Measurements from ENCODE around the gene JKAMP. TPM values are rescaled to one million over a fixed set of nuclear protein-coding genes. Genes with fewer than 3 reads are reported as not detected.

JKAMP gene
- total RNA-seq, 2 donors from 2014 or later, result 42.5 to 57.2 TPM

GRCh38 chr14:59534361-59534987 lies 50.2 kb downstream of the JKAMP start:
- no peak for DNase-seq
- H3K27ac Mint-ChIP-seq, result no peak overlapping the region
- H3K27me3 Mint-ChIP-seq (ENCODE audit: insufficient read depth), result no peaks in the 10 kb centered on the region

GRCh38 chr14:59537476-59537875 lies 53.2 kb downstream of the JKAMP start:
- 92 to 100% methylated on average over 1 of the region's 1 CpG for WGBS, 2 experiments (ENCODE audit: insufficient coverage in 1 of 2, insufficient read length in 1 of 2)
- peaks cover 8% of the 10 kb centered on the region for H3K4me1 Mint-ChIP-seq
- DNase-seq, result no peak
- H3K36me3 Mint-ChIP-seq (ENCODE audit: low read depth), result no peaks in the 10 kb centered on the region
- Histone ChIP-seq H3K27ac (ENCODE audit: low read depth, low read length) (no peak overlapping the region), H3K9me3 (ENCODE audit: control insufficient read depth, low read length) (no peaks in the 10 kb centered on the region), H3K4me3 (ENCODE audit: low read length) (no peak overlapping the region), H3K36me3 (ENCODE audit: control insufficient read depth, insufficient read depth, low read length) (no peaks in the 10 kb centered on the region), H3K27me3 (ENCODE audit: control insufficient read depth, insufficient read depth, low read length, poor library complexity, severe bottlenecking) (no peaks in the 10 kb centered on the region), H3K9ac (ENCODE audit: extremely low read depth, low read length, poor library complexity, severe bottlenecking) (no peak overlapping the region), H3K4me1 (ENCODE audit: control insufficient read depth, insufficient read depth, low read length) (peaks cover 1% of the 10 kb centered on the region)
- H3K27ac Mint-ChIP-seq, result no peak overlapping the region
- no peaks in the 10 kb centered on the region for H3K27me3 Mint-ChIP-seq (ENCODE audit: insufficient read depth)
- TF ChIP-seq CTCF (conservative IDR thresholded peaks at IDR 0.05), result no peak
- H3K9me3 Mint-ChIP-seq, result no peaks in the 10 kb centered on the region
- H3K4me3 Mint-ChIP-seq, result no peak overlapping the region

More at GRCh38 chr14:59534361-59534987, 50.2 kb downstream of the JKAMP start:
- Histone ChIP-seq H3K9ac (ENCODE audit: extremely low read depth, low read length, poor library complexity, severe bottlenecking) (no peak overlapping the region), H3K4me3 (ENCODE audit: low read length) (no peak overlapping the region), H3K4me1 (ENCODE audit: control insufficient read depth, insufficient read depth, low read length) (peaks cover 3% of the 10 kb centered on the region), H3K9me3 (ENCODE audit: control insufficient read depth, low read length) (no peaks in the 10 kb centered on the region), H3K36me3 (ENCODE audit: control insufficient read depth, insufficient read depth, low read length) (no peaks in the 10 kb centered on the region), H3K27me3 (ENCODE audit: control insufficient read depth, insufficient read depth, low read length, poor library complexity, severe bottlenecking) (no peaks in the 10 kb centered on the region), H3K27ac (ENCODE audit: low read depth, low read length) (no peak overlapping the region)
- no peak for TF ChIP-seq CTCF (conservative IDR thresholded peaks at IDR 0.05)
- no peaks in the 10 kb centered on the region for H3K9me3 Mint-ChIP-seq
- H3K4me3 Mint-ChIP-seq, result no peak overlapping the region
- peaks cover 3% of the 10 kb centered on the region for H3K4me1 Mint-ChIP-seq
- H3K36me3 Mint-ChIP-seq (ENCODE audit: low read depth), result no peaks in the 10 kb centered on the region
- WGBS, 2 experiments (ENCODE audit: insufficient coverage in 1 of 2, insufficient read length in 1 of 2), result 89 to 100% methylated on average over 1 to 7 of the region's 7 CpGs

GRCh38 chr14:59538936-59539335 lies 54.6 kb downstream of the JKAMP start:
- Histone ChIP-seq H3K36me3 (ENCODE audit: control insufficient read depth, insufficient read depth, low read length) (no peaks in the 10 kb centered on the region), H3K27me3 (ENCODE audit: control insufficient read depth, insufficient read depth, low read length, poor library complexity, severe bottlenecking) (no peaks in the 10 kb centered on the region), H3K4me1 (ENCODE audit: control insufficient read depth, insufficient read depth, low read length) (no peaks in the 10 kb centered on the region), H3K27ac (ENCODE audit: low read depth, low read length) (no peak overlapping the region), H3K9ac (ENCODE audit: extremely low read depth, low read length, poor library complexity, severe bottlenecking) (no peak overlapping the region), H3K9me3 (ENCODE audit: control insufficient read depth, low read length) (no peaks in the 10 kb centered on the region), H3K4me3 (ENCODE audit: low read length) (no peak overlapping the region)
- Mint-ChIP-seq H3K4me1 (peaks cover 12% of the 10 kb centered on the region), H3K4me3 (no peak overlapping the region), H3K36me3 (ENCODE audit: low read depth) (no peaks in the 10 kb centered on the region), H3K9me3 (no peaks in the 10 kb centered on the region), H3K27me3 (ENCODE audit: insufficient read depth) (no peaks in the 10 kb centered on the region), H3K27ac (no peak overlapping the region)
- DNase-seq, result no peak
- TF ChIP-seq CTCF (conservative IDR thresholded peaks at IDR 0.05), result no peak
- 94% methylated on average over 4 of the region's 4 CpGs; no CpG with 5 or more reads in 1 of the 2 experiments for WGBS, 2 experiments (ENCODE audit: insufficient coverage in 1 of 2, insufficient read length in 1 of 2)

All from endodermal cell (in vitro differentiated cells).